PC-9 (cell line): Measurements from ENCODE around the gene GSE1.

ENCODE experiments used
- CTCF ChIP-seq: fragments of 200-600 bp; sonication (generic); conservative IDR thresholded peaks from 2 replicates; pipeline ENCODE4 v1.6.1; 2017; ENCODE audit warnings: mixed run types, antibody characterized with exemption, mild to moderate bottlenecking, moderate library complexity
- EZH2 ChIP-seq: fragments of 200-600 bp; sonication (generic); IDR thresholded peaks from 2 replicates; pipeline ENCODE4 v1.8.0; 2017; ENCODE audit warnings: antibody characterized with exemption, low read depth

GRCh38 chr16:85618521-85618920 lies 5.4 kb downstream of the GSE1 start:
- no peak for TF ChIP-seq EZH2
- TF ChIP-seq CTCF = no peak
